H1 (cell line): ENCODE results near the gene TMEM266. TPM values are rescaled to one million over a fixed set of nuclear protein-coding genes. Genes with fewer than 3 reads are reported as not detected.

Source experiments
- CTCF ChIA-PET: fragments of 300-600 bp; sonication (Branson Sonifier 250); formaldehyde crosslinking; loops from one replicate; lab custom pipeline; 2021; ENCODE audit not compliant: partially characterized antibody; lab: Charles Lee
- POLR2A ChIA-PET: fragments of 300-600 bp; sonication (Branson Sonifier 250); formaldehyde crosslinking; loops from one replicate; lab custom pipeline; 2021; ENCODE audit warnings: inconsistent platforms; ENCODE audit not compliant: partially characterized antibody; lab: Charles Lee
- DNase-seq, 2 experiments: peaks; one replicate each; pipeline versions ENCODE4 v3.0.0 to v3.0.0-alpha.2; 2010 to 2022; ENCODE audit warnings: low spot score in 2 of 2, low read depth in 1 of 2, mixed read lengths in 1 of 2
- FAIRE-seq: peaks from 2 replicates; lab custom pipeline; 2011; peaks lifted over from hg19 to GRCh38; lab: Jason Lieb, UNC
- H2AFZ ChIP-seq: 2 replicates; pipeline ENCODE4 v1.8.1; 2012; ENCODE audit warnings: low read length, inconsistent platforms
- H2AK5ac ChIP-seq: 2 replicates; pipeline ENCODE4 v1.6.1; 2013; ENCODE audit warnings: low read depth, low read length
- H2BK120ac ChIP-seq: replicated peaks from 2 replicates; pipeline ENCODE3; 2013; ENCODE audit warnings: low read depth, low read length, inconsistent platforms
- H2BK12ac ChIP-seq: 2 replicates; pipeline ENCODE4 v1.6.1; 2013; ENCODE audit warnings: low read depth, low read length
- H2BK15ac ChIP-seq: 2 replicates; pipeline ENCODE4 v1.6.1; 2013; ENCODE audit warnings: low read length
- H2BK20ac ChIP-seq: 2 replicates; pipeline ENCODE4 v1.6.1; 2013; ENCODE audit warnings: low read length
- H2BK5ac ChIP-seq: 2 replicates; pipeline ENCODE4 v1.6.1; 2013; ENCODE audit warnings: low read depth, low read length
- H3K14ac ChIP-seq: 2 replicates; pipeline ENCODE4 v1.6.1; 2013; ENCODE audit warnings: inconsistent platforms; ENCODE audit not compliant: insufficient read length
- H3K18ac ChIP-seq: 2 replicates; pipeline ENCODE4 v1.6.1; 2013; ENCODE audit warnings: low read length; ENCODE audit errors: extremely low read depth
- H3K23ac ChIP-seq: 2 replicates; pipeline ENCODE4 v1.6.1; 2013; ENCODE audit warnings: inconsistent platforms; ENCODE audit not compliant: insufficient read length
- H3K23me2 ChIP-seq: 2 replicates; pipeline ENCODE4 v1.6.1; 2013; ENCODE audit warnings: low read depth, low read length
- H3K27ac ChIP-seq: 2 replicates; pipeline ENCODE4 v1.6.1; 2011; ENCODE audit warnings: low read depth, low read length, inconsistent platforms
- H3K27me3 ChIP-seq, 4 experiments: replicated peaks in 1 of 4; 1 replicate in 1 of 4; 2 replicates in 3 of 4; pipeline versions ENCODE4 v1.6.1 to v1.8.1; 2011 to 2013; ENCODE audit warnings: low read length in 3 of 4, mild to moderate bottlenecking in 3 of 4, inconsistent platforms in 2 of 4, mixed read lengths in 2 of 4, moderate library complexity in 1 of 4; ENCODE audit not compliant: control insufficient read depth in 3 of 4, insufficient read depth in 3 of 4; ENCODE audit errors: extremely low read depth in 1 of 4
- H3K36me3 ChIP-seq, 4 experiments: 2 replicates each; pipeline versions ENCODE4 v1.6.1 to v1.8.1; 2011 to 2013; ENCODE audit warnings: mild to moderate bottlenecking in 4 of 4, low read length in 3 of 4, moderate library complexity in 2 of 4, control low read depth in 1 of 4, inconsistent platforms in 1 of 4; ENCODE audit not compliant: insufficient read depth in 4 of 4, control insufficient read depth in 2 of 4
- H3K4ac ChIP-seq: replicated peaks from 2 replicates; pipeline ENCODE3; 2013; ENCODE audit warnings: low read length, low read depth, mixed read lengths, inconsistent platforms; ENCODE audit not compliant: insufficient read length
- H3K4me1 ChIP-seq, 4 experiments: replicated peaks in 1 of 4; 1 replicate in 1 of 4; 2 replicates in 3 of 4; pipeline versions ENCODE4 v1.6.1 to v1.8.1; 2011 to 2013; ENCODE audit warnings: low read length in 3 of 4, inconsistent platforms in 2 of 4, mixed read lengths in 1 of 4; ENCODE audit not compliant: insufficient read depth in 4 of 4, control insufficient read depth in 3 of 4
- H3K4me2 ChIP-seq, 2 experiments: 2 replicates each; pipeline versions ENCODE4 v1.6.1 to v1.8.1; 2011 to 2013; ENCODE audit warnings: low read depth in 2 of 2, low read length in 2 of 2, control low read depth in 1 of 2, inconsistent platforms in 1 of 2, mild to moderate bottlenecking in 1 of 2; ENCODE audit not compliant: insufficient read depth in 1 of 2
- H3K4me3 ChIP-seq, 4 experiments: fragments of 200-600, 300-600 bp in 1 of 4; sonication (generic), shearing (Covaris generic), sonication (Bioruptor Twin) in 1 of 4; 2 replicates each; pipeline versions ENCODE4 v1.5.1 to v1.8.1; 2011 to 2016; ENCODE audit warnings: low read length in 4 of 4, low read depth in 3 of 4, control low read depth in 2 of 4, inconsistent platforms in 2 of 4, mild to moderate bottlenecking in 2 of 4, mixed read lengths in 1 of 4, moderate library complexity in 1 of 4; ENCODE audit not compliant: insufficient read depth in 2 of 4; ENCODE audit errors: extremely low read depth in 1 of 4
- H3K56ac ChIP-seq: replicated peaks from 2 replicates; pipeline ENCODE3; 2013; ENCODE audit warnings: low read depth, mild to moderate bottlenecking, mixed read lengths, low read length, inconsistent platforms; ENCODE audit not compliant: insufficient read length
- H3K79me1 ChIP-seq: 2 replicates; pipeline ENCODE4 v1.6.1; 2013; ENCODE audit warnings: low read depth, low read length, control low read depth
- H3K79me2 ChIP-seq, 2 experiments: 2 replicates each; pipeline versions ENCODE4 v1.6.1 to v1.8.1; 2012 to 2013; ENCODE audit warnings: low read length in 2 of 2, mild to moderate bottlenecking in 2 of 2, inconsistent platforms in 1 of 2; ENCODE audit not compliant: insufficient read depth in 2 of 2, control insufficient read depth in 1 of 2
- H3K9ac ChIP-seq, 4 experiments: replicated peaks in 1 of 4; 1 replicate in 1 of 4; 2 replicates in 3 of 4; pipeline versions ENCODE4 v1.6.1 to v1.8.1; 2011 to 2013; ENCODE audit warnings: low read depth in 3 of 4, low read length in 3 of 4, control low read depth in 2 of 4, mild to moderate bottlenecking in 2 of 4, moderate library complexity in 2 of 4, inconsistent platforms in 1 of 4; ENCODE audit errors: extremely low read depth in 1 of 4
- H3K9me3 ChIP-seq, 2 experiments: 2 replicates each; pipeline versions ENCODE4 v1.6.1 to v1.8.1; 2012 to 2013; ENCODE audit warnings: mild to moderate bottlenecking in 2 of 2, moderate library complexity in 2 of 2, control low read depth in 1 of 2, inconsistent platforms in 1 of 2, low read depth in 1 of 2, low read length in 1 of 2, mixed read lengths in 1 of 2; ENCODE audit not compliant: insufficient read depth in 2 of 2
- H4K20me1 ChIP-seq, 2 experiments: replicated peaks in 1 of 2; 2 replicates each; pipeline versions ENCODE3 to v1.8.1; 2011 to 2013; ENCODE audit warnings: inconsistent platforms in 2 of 2, low read length in 2 of 2, mild to moderate bottlenecking in 1 of 2; ENCODE audit not compliant: insufficient read depth in 2 of 2, control insufficient read depth in 1 of 2
- H4K5ac ChIP-seq: 2 replicates; pipeline ENCODE4 v1.6.1; 2013; ENCODE audit warnings: low read length, low read depth, mixed read lengths, inconsistent platforms; ENCODE audit not compliant: insufficient read length
- H4K8ac ChIP-seq: 2 replicates; pipeline ENCODE4 v1.8.0; 2013; ENCODE audit warnings: mild to moderate bottlenecking, moderate library complexity, low read length, inconsistent platforms; ENCODE audit not compliant: insufficient read depth; ENCODE audit errors: extremely low read depth
- H4K91ac ChIP-seq: replicated peaks from 2 replicates; pipeline ENCODE3; 2013; ENCODE audit warnings: low read length, mixed read lengths, inconsistent platforms; ENCODE audit not compliant: insufficient read length
- CBX8 ChIP-seq: fragments of 300-800, 300-1000 bp; sonication (generic); IDR thresholded peaks from 2 replicates; pipeline ENCODE4 v1.7.1; 2016; ENCODE audit warnings: low read depth, low read length, borderline replicate concordance
- CTCF ChIP-seq, 3 experiments: IDR thresholded peaks; 1 replicate in 2 of 3; 2 replicates in 1 of 3; pipeline versions ENCODE4 v1.5.1 to v1.6.1; 2011; ENCODE audit warnings: low read length in 3 of 3, mild to moderate bottlenecking in 3 of 3, inconsistent platforms in 2 of 3, low read depth in 1 of 3, moderate library complexity in 1 of 3; ENCODE audit not compliant: insufficient read depth in 1 of 3; ENCODE audit errors: control extremely low read depth in 1 of 3
- GABPA ChIP-seq: IDR thresholded peaks from 2 replicates; pipeline ENCODE4 v1.6.1; 2011; ENCODE audit warnings: mild to moderate bottlenecking, low read length, moderate library complexity, borderline replicate concordance; ENCODE audit not compliant: insufficient read depth
- GTF2F1 ChIP-seq: IDR thresholded peaks from 2 replicates; pipeline ENCODE4 v1.6.1; 2012; ENCODE audit warnings: low read depth, low read length, improper control_type of control experiment, borderline replicate concordance
- HDAC6 ChIP-seq: IDR thresholded peaks from one replicate; pipeline ENCODE4 v1.7.1; 2012; ENCODE audit warnings: low read depth, mild to moderate bottlenecking, inconsistent platforms, low read length, moderate library complexity
- JUND ChIP-seq: IDR thresholded peaks from 2 replicates; pipeline ENCODE4 v1.6.1; 2011; ENCODE audit warnings: mild to moderate bottlenecking, improper control_type of control experiment, low read length
- POLR2A ChIP-seq, 2 experiments: IDR thresholded peaks; 1 replicate in 1 of 2; 2 replicates in 1 of 2; pipeline ENCODE4 v1.6.1; 2011; ENCODE audit warnings: low read depth in 2 of 2, low read length in 2 of 2, mild to moderate bottlenecking in 2 of 2; ENCODE audit errors: control extremely low read depth in 1 of 2
- POU5F1 ChIP-seq: IDR thresholded peaks from 2 replicates; pipeline ENCODE4 v1.6.1; 2011; ENCODE audit warnings: low read depth, mild to moderate bottlenecking, low read length, moderate library complexity
- RNF2 ChIP-seq: fragments of 200-900, 300-1000 bp; sonication (generic); IDR thresholded peaks from 2 replicates; pipeline ENCODE4 v1.7.1; 2016; ENCODE audit warnings: borderline replicate concordance, low read depth, mild to moderate bottlenecking, antibody characterized with exemption, low read length; ENCODE audit not compliant: poor library complexity, severe bottlenecking; ENCODE audit errors: missing control alignments
- SRF ChIP-seq: IDR thresholded peaks from 2 replicates; pipeline ENCODE4 v1.6.1; 2011; ENCODE audit warnings: mild to moderate bottlenecking, low read depth, low read length, moderate library complexity
- TBP ChIP-seq: IDR thresholded peaks from 2 replicates; pipeline ENCODE4 v1.6.1; 2011; ENCODE audit warnings: low read depth, low read length, improper control_type of control experiment
- WGBS, 2 experiments: shearing (Covaris generic) in 1 of 2; methylation state at CpG; one replicate each; pipeline versions ENCODE4 v1.1.6 to v1.1.7; 2013 to 2015; ENCODE audit warnings: low lambda C conversion rate in 2 of 2, mixed read lengths in 2 of 2, inconsistent platforms in 1 of 2, low coverage in 1 of 2, missing lambda C conversion rate in 1 of 2; ENCODE audit not compliant: insufficient replicate concordance in 2 of 2, insufficient coverage in 1 of 2, insufficient read length in 1 of 2; ENCODE audit errors: extremely low coverage in 1 of 2, missing lambda C conversion rate in 1 of 2; 5-methylcytosine and 5-hydroxymethylcytosine counted together
- polyA plus RNA-seq, 7 experiments: library from polyadenylated mRNA; depleted of rRNA in 3 of 7; stranded (reverse) in 5 of 7; unstranded in 2 of 7; fragments of >200 nt in 5 of 7; fragments of 200-250 nt in 2 of 7; gene quantifications; 1 replicate in 5 of 7; 2 replicates in 1 of 7; 4 replicates in 1 of 7; pipeline versions ENCODE4 v1.2.1 to v1.2.3, GENCODE V29; 2011 to 2013; ENCODE audit warnings: missing spikeins in 2 of 7, mixed read lengths in 2 of 7
- total RNA-seq: library from RNA; stranded (reverse); fragmentation: NEBNext Ultra II Directional; extraction: Animal tissue kit (Norgen Biotek cat#: 25700); gene quantifications from 2 replicates; pipeline ENCODE4 v1.2.1, GENCODE V29; 2021

Gene TMEM266
- total and polyA plus RNA-seq, 2 of the 8 experiments (the other 6 are each of a cell fraction or from before 2014, with no cell fraction given) = 2.6 TPM

- no peaks in the 10 kb centered on the region for H3K36me3 ChIP-seq
- H3K79me1 ChIP-seq = no peaks in the 10 kb centered on the region
- 93% methylated on average over 15 of the region's 15 CpGs; no CpG with 5 or more reads in 1 of the 2 experiments for WGBS, 2 experiments
- H3K79me2 ChIP-seq = no peaks in the 10 kb centered on the region
- no peak overlapping the region for H2BK120ac ChIP-seq
- no peak overlapping the region for H4K91ac ChIP-seq
- no peak overlapping the region for H4K5ac ChIP-seq
- no peak overlapping the region for H2BK5ac ChIP-seq
- H3K4me3 ChIP-seq = no peak overlapping the region
- no peak overlapping the region for H2BK15ac ChIP-seq
- no peak overlapping the region for H2AK5ac ChIP-seq
- no peak overlapping the region for H3K27ac ChIP-seq
- no peak overlapping the region for H3K4ac ChIP-seq
- H4K8ac ChIP-seq = no peak overlapping the region
- no peak for FAIRE-seq
- no peak for DNase-seq
- H3K27me3 ChIP-seq = no peaks in the 10 kb centered on the region; a peak in 1 of 7 replicates
- no peak overlapping the region for H3K14ac ChIP-seq
- no peak overlapping the region for H2BK12ac ChIP-seq
- H3K9me3 ChIP-seq = no peaks in the 10 kb centered on the region
- H4K20me1 ChIP-seq = no peaks in the 10 kb centered on the region
- H3K23ac ChIP-seq = no peak overlapping the region
- POLR2A ChIA-PET = interaction anchor here (0.6 kb wide), 1 partner anchor 17 kb away, joined by 3 read pairs; no protein-coding TSS in a partner anchor
- no peak overlapping the region for H3K56ac ChIP-seq
- H2AFZ ChIP-seq = no peak overlapping the region
- CTCF ChIA-PET = interaction anchor here (0.6 to 4.5 kb wide), 3 partner anchors 10 to 17 kb away, joined by 3 to 23 read pairs (median 3); no protein-coding TSS in a partner anchor
- no peak overlapping the region for H3K18ac ChIP-seq
- no peak overlapping the region for H3K4me2 ChIP-seq
- 0 out of 7 replicates have a peak, but pooled peaks cover 0 to 3% (median 0%) of the 10 kb centered on the region in 4 experiments for H3K4me1 ChIP-seq
- H3K23me2 ChIP-seq = no peaks in the 10 kb centered on the region
- no peak overlapping the region for H2BK20ac ChIP-seq
- no peak overlapping the region for H3K9ac ChIP-seq
- no peak for TF ChIP-seq TBP
- no peak for TF ChIP-seq RNF2
- TF ChIP-seq HDAC6 = no peak
- no peak for TF ChIP-seq GABPA
- TF ChIP-seq CBX8 = no peak
- no peak for TF ChIP-seq POLR2A (IDR thresholded peaks at IDR 0.05; ENCODE audit: control extremely low read depth in 1 of 2, low read depth in 2 of 2, low read length in 2 of 2)
- no peak for TF ChIP-seq JUND
- no peak for TF ChIP-seq POU5F1
- no peak for TF ChIP-seq GTF2F1
- no peak for TF ChIP-seq CTCF (IDR thresholded peaks at IDR 0.05; ENCODE audit: control extremely low read depth in 1 of 3, insufficient read depth in 1 of 3, low read depth in 1 of 3, low read length in 3 of 3)
- no peak for TF ChIP-seq SRF
These were observed 116.8 kb downstream of the TMEM266 start for GRCh38 chr15:76176487-76177085.
